WTC11 (cell line): ENCODE results near the gene BMP7. TPM values are rescaled to one million over a fixed set of nuclear protein-coding genes. Genes with fewer than 3 reads are reported as not detected.

Source experiments
- ATAC-seq: fragments of 200-7000 bp; cut with Tn5 transposase; 2 replicates; pipeline ENCODE4 v1.10.0; 2021; ENCODE audit warnings: mild to moderate bottlenecking, moderate library complexity
- CTCF ChIA-PET: fragments of 300-600 bp; sonication (Branson Sonifier 250); formaldehyde crosslinking; loops from one replicate; lab custom pipeline; 2021; ENCODE audit warnings: antibody characterized with exemption; lab: Charles Lee
- POLR2A ChIA-PET: fragments of 350-600 bp; sonication (Branson Sonifier 250); formaldehyde crosslinking; loops from one replicate; lab custom pipeline; 2021; ENCODE audit warnings: antibody characterized with exemption; lab: Charles Lee
- DNase-seq: peaks from one replicate; pipeline ENCODE4 v3.0.0; 2021; ENCODE audit warnings: low spot score
- H3K27ac Mint-ChIP-seq: 2 replicates; pipeline ENCODE4 v1.8.0; 2021; ENCODE audit warnings: mixed read lengths
- H3K27me3 Mint-ChIP-seq: 2 replicates; pipeline ENCODE4 v1.8.0; 2021; ENCODE audit warnings: low read depth, mild to moderate bottlenecking, moderate library complexity, mixed read lengths
- H3K36me3 Mint-ChIP-seq: 2 replicates; pipeline ENCODE4 v1.8.0; 2021; ENCODE audit warnings: mixed read lengths
- H3K4me1 Mint-ChIP-seq: 2 replicates; pipeline ENCODE4 v1.8.0; 2022; ENCODE audit warnings: mixed read lengths
- H3K4me3 Mint-ChIP-seq: 2 replicates; pipeline ENCODE4 v1.8.0; 2021; ENCODE audit warnings: mild to moderate bottlenecking, moderate library complexity, mixed read lengths
- H3K9me3 Mint-ChIP-seq: 2 replicates; pipeline ENCODE4 v1.8.0; 2021; ENCODE audit warnings: mixed read lengths
- CREB1 ChIP-seq: sonication (generic); formaldehyde crosslinking; IDR thresholded peaks from 2 replicates; pipeline ENCODE4 v1.8.0; 2023; ENCODE audit warnings: mild to moderate bottlenecking, missing genetic modification reagents
- EMX1 ChIP-seq: fragments of 250-450 bp; sonication (Bioruptor Pico); IDR thresholded peaks from 2 replicates; pipeline ENCODE4 v1.8.0; 2021; ENCODE audit warnings: mild to moderate bottlenecking
- ESRRA ChIP-seq: sonication (generic); formaldehyde crosslinking; IDR thresholded peaks from 2 replicates; pipeline ENCODE4 v1.8.1; 2022; ENCODE audit warnings: mild to moderate bottlenecking, missing genetic modification reagents, borderline replicate concordance
- GRHL2 ChIP-seq: fragments of 250-450 bp; sonication (Bioruptor Pico); IDR thresholded peaks from 2 replicates; pipeline ENCODE4 v1.8.0; 2022; ENCODE audit warnings: mild to moderate bottlenecking, moderate library complexity; ENCODE audit not compliant: insufficient replicate concordance, severe bottlenecking
- HMGA2 ChIP-seq: fragments of 250-450 bp; sonication (Bioruptor Pico); IDR thresholded peaks from 2 replicates; pipeline ENCODE4 v1.4.0; 2021; ENCODE audit warnings: mild to moderate bottlenecking, moderate library complexity
- MYBL2 ChIP-seq: sonication (generic); formaldehyde crosslinking; IDR thresholded peaks from 2 replicates; pipeline ENCODE4 v1.8.1; 2023; ENCODE audit warnings: mild to moderate bottlenecking, moderate library complexity, missing genetic modification reagents
- NR3C1 ChIP-seq: sonication (generic); formaldehyde crosslinking; conservative IDR thresholded peaks from 2 replicates; pipeline ENCODE4 v1.8.1; 2023; ENCODE audit warnings: low read depth, mild to moderate bottlenecking, missing genetic modification reagents
- RORB ChIP-seq: fragments of 250-450 bp; sonication (Bioruptor Pico); IDR thresholded peaks from 2 replicates; pipeline ENCODE4 v1.9.0; 2021; ENCODE audit warnings: mild to moderate bottlenecking
- SOX15 ChIP-seq: fragments of 250-450 bp; sonication (Bioruptor Pico); IDR thresholded peaks from 2 replicates; pipeline ENCODE4 v1.9.0; 2021; ENCODE audit warnings: mild to moderate bottlenecking
- SP1 ChIP-seq: sonication (generic); formaldehyde crosslinking; conservative IDR thresholded peaks from 2 replicates; pipeline ENCODE4 v1.8.1; 2022; ENCODE audit warnings: missing genetic modification reagents
- TCF7 ChIP-seq: sonication (generic); formaldehyde crosslinking; IDR thresholded peaks from 2 replicates; pipeline ENCODE4 v1.8.0; 2022; ENCODE audit warnings: mild to moderate bottlenecking, low read depth, missing genetic modification reagents, moderate library complexity
- TEAD4 ChIP-seq: sonication (generic); formaldehyde crosslinking; IDR thresholded peaks from 2 replicates; pipeline ENCODE4 v1.8.0; 2022; ENCODE audit warnings: mild to moderate bottlenecking, missing genetic modification reagents
- ZNF121 ChIP-seq: sonication (generic); formaldehyde crosslinking; IDR thresholded peaks from 2 replicates; pipeline ENCODE4 v1.8.0; 2023; ENCODE audit warnings: missing genetic modification reagents
- ZNF317 ChIP-seq: sonication (generic); formaldehyde crosslinking; IDR thresholded peaks from 2 replicates; pipeline ENCODE4 v1.8.1; 2023; ENCODE audit warnings: low read depth, mild to moderate bottlenecking, moderate library complexity, missing genetic modification reagents, borderline replicate concordance
- total RNA-seq: library from RNA; stranded (reverse); gene quantifications from 3 replicates; pipeline ENCODE4 v1.2.3, GENCODE V29; 2021
- TF ChIP-seq, protein P1 (sequence below): fragments of 250-450 bp; sonication (Bioruptor Pico); IDR thresholded peaks from 2 replicates; pipeline ENCODE4 v1.9.0; 2021; ENCODE audit warnings: moderate library complexity, mild to moderate bottlenecking, inconsistent platforms, borderline replicate concordance
- TF ChIP-seq, protein P2 (sequence below): sonication (generic); formaldehyde crosslinking; IDR thresholded peaks from 2 replicates; pipeline ENCODE4 v1.8.1; 2022; ENCODE audit warnings: low read depth, mild to moderate bottlenecking, moderate library complexity, missing genetic modification reagents, borderline replicate concordance
- TF ChIP-seq, protein P3 (sequence below): sonication (generic); formaldehyde crosslinking; IDR thresholded peaks from 2 replicates; pipeline ENCODE4 v1.8.1; 2023; ENCODE audit warnings: mild to moderate bottlenecking, missing genetic modification reagents, moderate library complexity
- TF ChIP-seq, protein P4 (sequence below): fragments of 200-600 bp; IDR thresholded peaks from 2 replicates; pipeline ENCODE4 v1.8.0; 2022; ENCODE audit warnings: antibody characterized with exemption
- TF ChIP-seq, protein P5 (sequence below): sonication (generic); formaldehyde crosslinking; IDR thresholded peaks from 2 replicates; pipeline ENCODE4 v1.8.1; 2023; ENCODE audit warnings: mild to moderate bottlenecking, missing genetic modification reagents
- TF ChIP-seq, protein P6 (sequence below): sonication (generic); formaldehyde crosslinking; IDR thresholded peaks from 2 replicates; pipeline ENCODE4 v1.8.0; 2023; ENCODE audit warnings: missing genetic modification reagents
- TF ChIP-seq, protein P7 (sequence below): sonication (generic); formaldehyde crosslinking; IDR thresholded peaks from 2 replicates; pipeline ENCODE4 v1.8.0; 2022; ENCODE audit warnings: mild to moderate bottlenecking, missing genetic modification reagents

BMP7 gene
- total RNA-seq, 1 experiment from 2014 or later: 40.7 TPM

DNA sequence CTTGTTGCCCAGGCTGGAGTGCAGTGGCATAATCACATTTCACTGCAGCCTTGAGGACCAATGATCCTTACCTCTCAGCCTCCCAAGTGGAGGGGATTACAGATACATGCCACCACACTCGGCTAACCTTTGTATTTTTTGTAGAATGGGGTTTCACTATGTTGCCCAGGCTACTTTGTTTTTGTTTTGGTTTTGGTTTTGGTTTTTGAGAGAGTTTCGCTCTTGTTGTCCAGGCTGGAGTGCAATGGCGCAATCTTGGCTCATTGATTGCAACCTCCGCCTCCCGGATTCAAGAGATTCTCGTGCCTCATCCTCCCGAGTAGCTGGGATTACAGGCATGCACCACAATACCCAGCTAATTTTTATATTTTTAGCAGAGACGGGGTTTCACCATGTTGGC, 105.5 kb downstream of the BMP7 start:
- peaks cover 12% of the 10 kb centered on the region for H3K4me1 Mint-ChIP-seq
- peaks cover 14% of the 10 kb centered on the region for H3K9me3 Mint-ChIP-seq
- POLR2A ChIA-PET: no interaction called here
- H3K36me3 Mint-ChIP-seq: peaks cover 8% of the 10 kb centered on the region; the same call in 1 of the 2 replicates
- CTCF ChIA-PET: no interaction called here
- no peaks in the 10 kb centered on the region; the same call in 1 of the 2 replicates for H3K27me3 Mint-ChIP-seq
- no peak overlapping the region for H3K4me3 Mint-ChIP-seq
- TF ChIP-seq MYBL2 (CRISPR knock-in tag): no peak
- TF ChIP-seq, protein P1, sequence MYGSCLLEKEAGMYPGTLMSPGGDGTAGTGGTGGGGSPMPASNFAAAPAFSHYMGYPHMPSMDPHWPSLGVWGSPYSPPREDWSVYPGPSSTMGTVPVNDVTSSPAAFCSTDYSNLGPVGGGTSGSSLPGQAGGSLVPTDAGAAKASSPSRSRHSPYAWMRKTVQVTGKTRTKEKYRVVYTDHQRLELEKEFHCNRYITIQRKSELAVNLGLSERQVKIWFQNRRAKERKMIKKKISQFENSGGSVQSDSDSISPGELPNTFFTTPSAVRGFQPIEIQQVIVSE (CRISPR knock-in tag): no peak
- TF ChIP-seq CREB1: no peak
- TF ChIP-seq ZNF317 (CRISPR knock-in tag): no peak
- TF ChIP-seq, protein P2, sequence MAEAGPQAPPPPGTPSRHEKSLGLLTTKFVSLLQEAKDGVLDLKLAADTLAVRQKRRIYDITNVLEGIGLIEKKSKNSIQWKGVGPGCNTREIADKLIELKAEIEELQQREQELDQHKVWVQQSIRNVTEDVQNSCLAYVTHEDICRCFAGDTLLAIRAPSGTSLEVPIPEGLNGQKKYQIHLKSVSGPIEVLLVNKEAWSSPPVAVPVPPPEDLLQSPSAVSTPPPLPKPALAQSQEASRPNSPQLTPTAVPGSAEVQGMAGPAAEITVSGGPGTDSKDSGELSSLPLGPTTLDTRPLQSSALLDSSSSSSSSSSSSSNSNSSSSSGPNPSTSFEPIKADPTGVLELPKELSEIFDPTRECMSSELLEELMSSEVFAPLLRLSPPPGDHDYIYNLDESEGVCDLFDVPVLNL (CRISPR knock-in tag): no peak
- TF ChIP-seq, protein P3, sequence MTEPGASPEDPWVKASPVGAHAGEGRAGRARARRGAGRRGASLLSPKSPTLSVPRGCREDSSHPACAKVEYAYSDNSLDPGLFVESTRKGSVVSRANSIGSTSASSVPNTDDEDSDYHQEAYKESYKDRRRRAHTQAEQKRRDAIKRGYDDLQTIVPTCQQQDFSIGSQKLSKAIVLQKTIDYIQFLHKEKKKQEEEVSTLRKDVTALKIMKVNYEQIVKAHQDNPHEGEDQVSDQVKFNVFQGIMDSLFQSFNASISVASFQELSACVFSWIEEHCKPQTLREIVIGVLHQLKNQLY: no peak
- TF ChIP-seq, protein P4, sequence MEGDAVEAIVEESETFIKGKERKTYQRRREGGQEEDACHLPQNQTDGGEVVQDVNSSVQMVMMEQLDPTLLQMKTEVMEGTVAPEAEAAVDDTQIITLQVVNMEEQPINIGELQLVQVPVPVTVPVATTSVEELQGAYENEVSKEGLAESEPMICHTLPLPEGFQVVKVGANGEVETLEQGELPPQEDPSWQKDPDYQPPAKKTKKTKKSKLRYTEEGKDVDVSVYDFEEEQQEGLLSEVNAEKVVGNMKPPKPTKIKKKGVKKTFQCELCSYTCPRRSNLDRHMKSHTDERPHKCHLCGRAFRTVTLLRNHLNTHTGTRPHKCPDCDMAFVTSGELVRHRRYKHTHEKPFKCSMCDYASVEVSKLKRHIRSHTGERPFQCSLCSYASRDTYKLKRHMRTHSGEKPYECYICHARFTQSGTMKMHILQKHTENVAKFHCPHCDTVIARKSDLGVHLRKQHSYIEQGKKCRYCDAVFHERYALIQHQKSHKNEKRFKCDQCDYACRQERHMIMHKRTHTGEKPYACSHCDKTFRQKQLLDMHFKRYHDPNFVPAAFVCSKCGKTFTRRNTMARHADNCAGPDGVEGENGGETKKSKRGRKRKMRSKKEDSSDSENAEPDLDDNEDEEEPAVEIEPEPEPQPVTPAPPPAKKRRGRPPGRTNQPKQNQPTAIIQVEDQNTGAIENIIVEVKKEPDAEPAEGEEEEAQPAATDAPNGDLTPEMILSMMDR: no peak
- no peak overlapping the region for H3K27ac Mint-ChIP-seq
- ATAC-seq (no peak), DNase-seq (no peak)

DNA sequence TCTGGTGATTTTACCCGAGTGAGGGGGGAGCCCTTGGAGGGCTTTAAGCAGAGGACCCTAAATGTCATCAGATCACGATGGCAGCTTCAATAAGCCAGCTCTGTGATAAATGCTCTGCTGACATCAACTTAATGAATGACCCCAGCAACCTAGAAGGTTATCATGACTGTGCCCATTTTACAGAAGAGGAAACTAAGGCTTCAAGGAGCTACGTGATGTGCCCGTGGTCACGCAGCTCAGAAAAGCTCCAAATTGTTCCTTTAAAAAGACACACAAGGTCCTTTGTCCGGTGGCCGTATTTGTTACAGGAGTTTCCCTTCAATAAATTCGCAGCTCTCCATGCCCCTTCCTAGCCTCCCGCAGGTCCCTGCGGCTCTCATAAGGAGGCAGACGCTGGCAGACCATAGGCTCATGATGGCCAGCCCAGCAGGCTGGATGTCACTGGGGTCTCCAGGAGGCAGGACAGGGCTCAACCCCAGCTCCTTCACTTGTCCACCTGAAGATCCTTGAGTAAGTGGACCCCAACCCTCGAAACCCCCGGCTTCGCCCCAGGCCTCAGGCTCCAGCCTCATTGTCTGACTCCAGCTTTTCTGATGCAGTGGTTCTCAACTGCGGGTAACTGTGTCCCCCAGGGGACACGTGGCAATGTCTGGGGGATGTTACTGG, 106.4 kb downstream of the BMP7 start:
- Mint-ChIP-seq H3K4me3 (no peak overlapping the region), H3K36me3 (peaks cover 6% of the 10 kb centered on the region; the same call in 1 of the 2 replicates), H3K27me3 (no peaks in the 10 kb centered on the region; the same call in 1 of the 2 replicates), H3K9me3 (peaks cover 11% of the 10 kb centered on the region), H3K27ac (no peak overlapping the region), H3K4me1 (peaks cover 12% of the 10 kb centered on the region)
- DNase-seq: no peak
- CTCF ChIA-PET: interaction anchor here (1.4 kb wide), 1 partner anchor 187 kb away, joined by 3 read pairs; no protein-coding TSS in a partner anchor
- no peak for ATAC-seq
- POLR2A ChIA-PET: no interaction called here
- TF ChIP-seq NR3C1 (no peak), RORB (no peak), GRHL2 (CRISPR knock-in tag) (no peak), TCF7 (CRISPR knock-in tag) (no peak), SP1 (CRISPR knock-in tag) (no peak), TEAD4 (no peak), HMGA2 (no peak), SOX15 (CRISPR knock-in tag) (no peak), ESRRA (no peak), ZNF121 (no peak), EMX1 (CRISPR knock-in tag) (no peak)
- TF ChIP-seq, protein P5, sequence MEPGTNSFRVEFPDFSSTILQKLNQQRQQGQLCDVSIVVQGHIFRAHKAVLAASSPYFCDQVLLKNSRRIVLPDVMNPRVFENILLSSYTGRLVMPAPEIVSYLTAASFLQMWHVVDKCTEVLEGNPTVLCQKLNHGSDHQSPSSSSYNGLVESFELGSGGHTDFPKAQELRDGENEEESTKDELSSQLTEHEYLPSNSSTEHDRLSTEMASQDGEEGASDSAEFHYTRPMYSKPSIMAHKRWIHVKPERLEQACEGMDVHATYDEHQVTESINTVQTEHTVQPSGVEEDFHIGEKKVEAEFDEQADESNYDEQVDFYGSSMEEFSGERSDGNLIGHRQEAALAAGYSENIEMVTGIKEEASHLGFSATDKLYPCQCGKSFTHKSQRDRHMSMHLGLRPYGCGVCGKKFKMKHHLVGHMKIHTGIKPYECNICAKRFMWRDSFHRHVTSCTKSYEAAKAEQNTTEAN (CRISPR knock-in tag): no peak
- TF ChIP-seq, protein P6, sequence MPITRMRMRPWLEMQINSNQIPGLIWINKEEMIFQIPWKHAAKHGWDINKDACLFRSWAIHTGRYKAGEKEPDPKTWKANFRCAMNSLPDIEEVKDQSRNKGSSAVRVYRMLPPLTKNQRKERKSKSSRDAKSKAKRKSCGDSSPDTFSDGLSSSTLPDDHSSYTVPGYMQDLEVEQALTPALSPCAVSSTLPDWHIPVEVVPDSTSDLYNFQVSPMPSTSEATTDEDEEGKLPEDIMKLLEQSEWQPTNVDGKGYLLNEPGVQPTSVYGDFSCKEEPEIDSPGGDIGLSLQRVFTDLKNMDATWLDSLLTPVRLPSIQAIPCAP: no peak
- TF ChIP-seq, protein P7, sequence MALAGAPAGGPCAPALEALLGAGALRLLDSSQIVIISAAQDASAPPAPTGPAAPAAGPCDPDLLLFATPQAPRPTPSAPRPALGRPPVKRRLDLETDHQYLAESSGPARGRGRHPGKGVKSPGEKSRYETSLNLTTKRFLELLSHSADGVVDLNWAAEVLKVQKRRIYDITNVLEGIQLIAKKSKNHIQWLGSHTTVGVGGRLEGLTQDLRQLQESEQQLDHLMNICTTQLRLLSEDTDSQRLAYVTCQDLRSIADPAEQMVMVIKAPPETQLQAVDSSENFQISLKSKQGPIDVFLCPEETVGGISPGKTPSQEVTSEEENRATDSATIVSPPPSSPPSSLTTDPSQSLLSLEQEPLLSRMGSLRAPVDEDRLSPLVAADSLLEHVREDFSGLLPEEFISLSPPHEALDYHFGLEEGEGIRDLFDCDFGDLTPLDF (CRISPR knock-in tag): no peak
